ENCODE results near the gene GUCD1.

DNA sequence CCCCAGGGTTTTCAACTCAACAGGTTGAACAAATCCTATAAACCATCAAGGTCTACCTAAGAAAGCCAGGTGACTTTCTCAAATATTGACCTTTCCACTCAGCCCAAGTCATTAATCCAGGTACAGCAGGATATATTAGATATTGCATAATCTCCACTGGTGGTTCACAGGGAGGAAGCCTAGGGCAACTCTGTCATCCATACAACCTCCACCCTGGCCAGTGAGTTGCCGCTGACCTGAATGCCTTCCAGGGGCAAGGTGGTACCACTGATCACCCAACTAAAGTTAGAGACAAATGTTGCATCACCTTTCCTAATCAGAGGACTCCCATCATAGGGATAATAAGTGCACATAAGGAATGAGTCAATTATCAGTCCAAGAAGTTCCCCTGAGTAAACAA lies 22.9 kb downstream of the GUCD1 start:
- TF ChIP-seq GATA2 (IDR thresholded peaks at IDR 0.05; ENCODE audit: low read depth, low read length) (no peak), GATA3 (IDR thresholded peaks at IDR 0.05; ENCODE audit: low read depth, low read length) (no peak)

Data from SH-SY5Y (cell line).